Esophagus muscularis mucosa (tissue), 4 donors: ENCODE data around the gene C12orf76.

Experiments
- CTCF ChIP-seq, 3 experiments: fragments of 200-600 bp in 2 of 3; fragments of 450-650 bp in 1 of 3; sonication (generic) in 2 of 3; IDR thresholded peaks; one replicate each; pipeline ENCODE4 v1.5.1; 2017 to 2019; ENCODE audit warnings: antibody characterized with exemption in 3 of 3, mild to moderate bottlenecking in 2 of 3, moderate library complexity in 1 of 3
- EP300 ChIP-seq: sonication (generic); formaldehyde crosslinking; IDR thresholded peaks from one replicate; pipeline ENCODE4 v1.6.1; 2017; ENCODE audit warnings: antibody characterized with exemption
- POLR2A ChIP-seq: fragments of 450-650 bp; IDR thresholded peaks from one replicate; pipeline ENCODE4 v1.6.1; 2017; ENCODE audit warnings: antibody characterized with exemption, moderate library complexity, mild to moderate bottlenecking, low read depth

- TF ChIP-seq POLR2A = no peak
- no peak for TF ChIP-seq CTCF (IDR thresholded peaks at IDR 0.05)
- TF ChIP-seq EP300 = no peak
Observed at GRCh38 chr12:110075880-110076279, 27.6 kb upstream of the C12orf76 start.
